OCI-LY3 (cell line): Measurements from ENCODE around the gene ZFP62.

Experiments
- H2AFZ ChIP-seq: fragments of 200-600, 300-600 bp; shearing (Covaris generic); 2 replicates; pipeline ENCODE4 v1.6.0; 2014; ENCODE audit warnings: antibody characterized with exemption, low read depth, low read length
- H3K27ac ChIP-seq: fragments of 200-600, 300-600 bp; sonication (generic); 2 replicates; pipeline ENCODE4 v1.5.1; 2014; ENCODE audit warnings: mild to moderate bottlenecking, low read length, moderate library complexity, mixed read lengths
- H3K27me3 ChIP-seq: fragments of 200-600, 300-600 bp; sonication (generic); 2 replicates; pipeline ENCODE4 v1.6.1; 2014; ENCODE audit warnings: low read depth, low read length, mixed read lengths
- H3K36me3 ChIP-seq: fragments of 200-600, 300-600 bp; sonication (generic); replicated peaks from 2 replicates; pipeline ENCODE3; 2014; ENCODE audit warnings: low read depth, low read length, mixed read lengths
- H3K4me1 ChIP-seq: fragments of 300-600, 200-600 bp; sonication (generic); 2 replicates; pipeline ENCODE4 v1.6.1; 2014; ENCODE audit warnings: low read length, mixed read lengths
- H3K4me2 ChIP-seq: fragments of 200-600, 300-600 bp; sonication (generic); 2 replicates; pipeline ENCODE4 v1.6.1; 2014; ENCODE audit warnings: low read length, mixed read lengths
- H3K4me3 ChIP-seq: fragments of 300-600, 200-600 bp; sonication (generic); 2 replicates; pipeline ENCODE4 v1.5.1; 2014; ENCODE audit warnings: antibody characterized with exemption, mild to moderate bottlenecking, low read length, moderate library complexity
- H3K79me2 ChIP-seq: fragments of 300-600, 200-600 bp; shearing (Covaris generic); 2 replicates; pipeline ENCODE4 v1.6.1; 2014; ENCODE audit warnings: mild to moderate bottlenecking, low read length, mixed read lengths
- H3K9ac ChIP-seq: fragments of 300-600, 200-600 bp; shearing (Covaris generic); 2 replicates; pipeline ENCODE4 v1.6.0; 2014; ENCODE audit warnings: mild to moderate bottlenecking, low read length, moderate library complexity
- H3K9me3 ChIP-seq: fragments of 200-600, 300-600 bp; shearing (Covaris generic); 2 replicates; pipeline ENCODE4 v1.6.1; 2014; ENCODE audit warnings: low read length, mixed read lengths; ENCODE audit not compliant: insufficient read depth
- H4K20me1 ChIP-seq: fragments of 200-600, 300-600 bp; sonication (generic); 2 replicates; pipeline ENCODE4 v1.6.1; 2016; ENCODE audit warnings: low read length, mixed read lengths; ENCODE audit not compliant: insufficient read depth
- EZH2phosphoT487 ChIP-seq: fragments of 200-600 bp; shearing (Covaris generic); IDR thresholded peaks from 2 replicates; pipeline ENCODE4 v1.6.1; 2018; ENCODE audit warnings: antibody characterized with exemption, mixed run types, low read depth
- TF ChIP-seq, protein P1 (sequence below): fragments of 200-600, 300-600 bp; sonication (generic); IDR thresholded peaks from 2 replicates; pipeline ENCODE4 v1.5.1; 2014; ENCODE audit warnings: antibody characterized with exemption, low read length, low read depth

The ZFP62 gene

DNA sequence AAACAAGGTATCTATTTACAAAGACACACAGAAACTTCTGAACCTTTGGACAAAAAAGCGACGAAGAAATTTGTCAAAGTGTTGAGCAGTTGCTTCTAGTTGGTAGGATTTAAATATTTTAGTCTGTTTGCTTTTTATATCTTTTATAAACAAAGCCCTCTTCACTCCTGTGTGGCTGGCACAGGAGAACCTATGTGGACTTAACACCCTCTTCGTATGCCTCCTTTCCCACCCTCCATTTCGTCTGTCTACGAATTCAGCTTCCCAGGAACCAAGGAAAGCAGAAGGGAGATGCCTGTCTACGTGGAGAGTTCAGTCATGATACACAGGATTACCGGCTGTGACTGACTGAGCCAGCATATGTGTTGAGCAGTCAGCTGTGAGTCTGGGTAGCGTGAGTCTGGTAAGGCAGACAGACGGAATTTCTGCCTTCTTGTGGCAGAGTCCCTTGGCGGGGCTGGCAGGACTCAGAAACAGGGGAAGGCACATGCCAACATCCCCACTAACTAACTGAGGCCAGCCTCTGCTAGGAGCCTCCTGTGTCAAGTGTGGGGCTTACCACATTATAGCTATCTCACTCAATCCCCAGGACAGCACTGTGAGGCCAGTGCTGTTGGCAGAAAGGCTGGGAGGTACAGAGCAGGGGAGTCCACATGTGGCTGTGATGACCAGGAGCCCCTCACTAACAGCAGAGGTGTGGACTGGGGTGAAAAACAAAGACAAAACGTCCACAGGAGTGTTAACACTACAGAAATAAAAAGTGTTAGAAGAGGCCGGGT lies 13.9 kb upstream of the ZFP62 start:
- no peaks in the 10 kb centered on the region for H3K27me3 ChIP-seq
- no peak for TF ChIP-seq EZH2phosphoT487
- TF ChIP-seq, protein P1, sequence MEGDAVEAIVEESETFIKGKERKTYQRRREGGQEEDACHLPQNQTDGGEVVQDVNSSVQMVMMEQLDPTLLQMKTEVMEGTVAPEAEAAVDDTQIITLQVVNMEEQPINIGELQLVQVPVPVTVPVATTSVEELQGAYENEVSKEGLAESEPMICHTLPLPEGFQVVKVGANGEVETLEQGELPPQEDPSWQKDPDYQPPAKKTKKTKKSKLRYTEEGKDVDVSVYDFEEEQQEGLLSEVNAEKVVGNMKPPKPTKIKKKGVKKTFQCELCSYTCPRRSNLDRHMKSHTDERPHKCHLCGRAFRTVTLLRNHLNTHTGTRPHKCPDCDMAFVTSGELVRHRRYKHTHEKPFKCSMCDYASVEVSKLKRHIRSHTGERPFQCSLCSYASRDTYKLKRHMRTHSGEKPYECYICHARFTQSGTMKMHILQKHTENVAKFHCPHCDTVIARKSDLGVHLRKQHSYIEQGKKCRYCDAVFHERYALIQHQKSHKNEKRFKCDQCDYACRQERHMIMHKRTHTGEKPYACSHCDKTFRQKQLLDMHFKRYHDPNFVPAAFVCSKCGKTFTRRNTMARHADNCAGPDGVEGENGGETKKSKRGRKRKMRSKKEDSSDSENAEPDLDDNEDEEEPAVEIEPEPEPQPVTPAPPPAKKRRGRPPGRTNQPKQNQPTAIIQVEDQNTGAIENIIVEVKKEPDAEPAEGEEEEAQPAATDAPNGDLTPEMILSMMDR: no peak
- no peak overlapping the region for H3K4me3 ChIP-seq
- no peaks in the 10 kb centered on the region for H3K9me3 ChIP-seq
- no peak overlapping the region for H3K27ac ChIP-seq
- no peaks in the 10 kb centered on the region for H3K36me3 ChIP-seq
- H2AFZ ChIP-seq: no peak overlapping the region
- peaks cover 24% of the 10 kb centered on the region for H3K4me1 ChIP-seq
- H4K20me1 ChIP-seq: no peaks in the 10 kb centered on the region
- H3K9ac ChIP-seq: no peak overlapping the region
- no peaks in the 10 kb centered on the region for H3K79me2 ChIP-seq
- H3K4me2 ChIP-seq: no peak overlapping the region

DNA sequence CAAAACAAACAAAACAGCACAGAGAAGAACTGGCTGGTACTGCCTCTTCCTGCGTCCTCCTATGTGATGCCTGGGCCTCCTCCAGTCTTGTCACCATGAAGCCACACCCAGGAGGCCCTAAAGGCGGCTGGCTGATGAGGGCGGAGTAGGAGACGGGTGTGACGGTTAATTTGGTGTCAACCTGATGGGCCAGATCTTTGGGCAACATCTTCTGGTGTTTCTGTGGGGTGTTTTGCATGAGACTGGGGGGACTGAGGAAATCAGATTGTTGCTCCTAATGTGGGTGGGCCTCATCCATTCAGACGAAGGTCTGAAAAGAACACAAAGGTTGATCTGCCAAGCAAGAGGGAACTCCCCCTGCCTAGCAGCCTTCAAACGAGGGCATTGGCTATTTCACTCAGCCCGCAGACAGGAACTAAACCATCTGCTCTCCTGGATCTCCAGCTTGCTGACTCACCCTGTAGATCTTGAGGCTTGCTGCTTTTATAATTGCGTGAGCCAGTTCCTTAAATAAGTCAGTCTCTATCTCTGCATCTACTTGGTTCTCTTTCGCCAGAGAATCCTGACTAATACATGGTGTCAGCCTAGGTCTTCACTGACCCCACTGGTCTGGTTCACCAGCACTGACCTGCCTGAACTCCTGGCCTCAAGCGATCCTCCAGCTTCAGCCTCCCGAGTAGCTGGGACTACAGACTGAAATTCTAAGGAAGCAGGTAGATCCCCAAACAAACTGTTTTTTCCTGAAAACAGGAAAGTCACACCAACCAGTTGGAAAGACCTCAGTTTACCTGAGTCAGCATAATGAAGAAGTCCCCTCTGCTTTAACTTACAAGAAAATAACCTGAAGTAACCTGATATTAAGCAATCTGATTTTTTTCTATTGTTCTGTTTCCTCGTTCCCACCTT lies 12.8 kb upstream of the ZFP62 start:
- Histone ChIP-seq H2AFZ (no peak overlapping the region), H3K4me2 (peak overlapping the region; percentile 10), H3K9ac (no peak overlapping the region), H3K4me3 (no peak overlapping the region), H3K27ac (no peak overlapping the region), H3K27me3 (no peaks in the 10 kb centered on the region), H3K9me3 (no peaks in the 10 kb centered on the region), H3K36me3 (no peaks in the 10 kb centered on the region), H3K79me2 (no peaks in the 10 kb centered on the region), H4K20me1 (no peaks in the 10 kb centered on the region), H3K4me1 (peaks cover 24% of the 10 kb centered on the region)
- TF ChIP-seq, protein P1: no peak
- no peak for TF ChIP-seq EZH2phosphoT487

DNA sequence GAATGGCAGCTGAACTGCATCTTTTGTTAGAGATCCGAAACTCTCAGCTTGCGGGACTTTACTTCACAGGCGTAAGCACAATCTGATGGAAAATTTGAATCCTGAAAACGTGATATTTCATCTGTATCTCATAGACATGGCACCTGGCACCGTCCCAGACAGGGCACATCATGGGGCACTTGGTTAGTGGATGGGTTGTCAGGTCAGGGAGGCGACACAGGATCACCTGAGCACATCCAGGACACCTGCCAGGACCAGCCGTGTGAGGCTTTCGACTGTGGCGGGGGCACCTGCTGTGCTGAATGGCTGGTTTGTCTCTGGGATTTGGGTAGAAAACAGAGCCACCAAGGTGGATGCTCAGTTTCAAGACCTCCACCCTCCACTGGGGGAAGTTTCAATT lies 11.3 kb upstream of the ZFP62 start:
- H3K4me3 ChIP-seq: no peak overlapping the region
- H3K36me3 ChIP-seq: no peaks in the 10 kb centered on the region
- H3K79me2 ChIP-seq: no peaks in the 10 kb centered on the region
- no peak overlapping the region for H3K9ac ChIP-seq
- H3K4me2 ChIP-seq: peak overlapping the region; percentile 33
- no peaks in the 10 kb centered on the region for H4K20me1 ChIP-seq
- no peak for TF ChIP-seq EZH2phosphoT487
- TF ChIP-seq, protein P1: no peak
- H3K4me1 ChIP-seq: peaks cover 28% of the 10 kb centered on the region
- no peak overlapping the region for H3K27ac ChIP-seq
- H2AFZ ChIP-seq: 0 out of 2 replicates have a peak overlapping the region, but pooled peaks have one; percentile 50
- H3K9me3 ChIP-seq: no peaks in the 10 kb centered on the region
- H3K27me3 ChIP-seq: no peaks in the 10 kb centered on the region
